ENCODE results near the gene HOXC6.

The HOXC6 gene

GRCh38 chr12:54016478-54016964, 11.7 kb upstream of the HOXC6 start:
- no peak for DNase-seq

DNA sequence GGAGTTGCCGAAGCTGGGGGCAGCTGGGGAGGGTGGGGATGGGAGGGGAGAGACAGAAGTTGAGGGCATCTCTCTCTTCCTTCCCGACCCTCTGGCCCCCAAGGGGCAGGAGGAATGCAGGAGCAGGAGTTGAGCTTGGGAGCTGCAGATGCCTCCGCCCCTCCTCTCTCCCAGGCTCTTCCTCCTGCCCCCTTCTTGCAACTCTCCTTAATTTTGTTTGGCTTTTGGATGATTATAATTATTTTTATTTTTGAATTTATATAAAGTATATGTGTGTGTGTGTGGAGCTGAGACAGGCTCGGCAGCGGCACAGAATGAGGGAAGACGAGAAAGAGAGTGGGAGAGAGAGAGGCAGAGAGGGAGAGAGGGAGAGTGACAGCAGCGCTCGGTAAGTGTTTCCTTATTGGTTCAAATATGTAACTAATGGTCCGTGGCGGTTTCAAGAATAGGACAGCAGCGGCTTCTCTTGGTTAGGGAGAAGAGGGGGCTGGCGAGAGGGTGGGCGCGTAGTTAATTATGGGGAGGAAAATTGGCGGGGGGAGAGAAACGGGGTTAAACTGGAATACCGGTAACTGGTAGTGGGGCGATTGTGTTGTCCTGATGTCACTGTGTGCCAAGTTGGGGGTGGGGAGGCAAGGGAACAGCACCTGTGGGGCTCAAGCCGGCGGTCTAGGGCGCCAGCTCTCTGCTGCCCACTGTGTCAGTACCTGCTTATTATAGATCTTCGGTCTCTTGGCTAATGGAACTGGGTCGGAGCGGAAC, 11.0 kb upstream of the HOXC6 start:
- DNase-seq = no peak

- DNase-seq = peak; percentile 89
Observed at GRCh38 chr12:54017878-54018467, 10.3 kb upstream of the HOXC6 start.

DNA sequence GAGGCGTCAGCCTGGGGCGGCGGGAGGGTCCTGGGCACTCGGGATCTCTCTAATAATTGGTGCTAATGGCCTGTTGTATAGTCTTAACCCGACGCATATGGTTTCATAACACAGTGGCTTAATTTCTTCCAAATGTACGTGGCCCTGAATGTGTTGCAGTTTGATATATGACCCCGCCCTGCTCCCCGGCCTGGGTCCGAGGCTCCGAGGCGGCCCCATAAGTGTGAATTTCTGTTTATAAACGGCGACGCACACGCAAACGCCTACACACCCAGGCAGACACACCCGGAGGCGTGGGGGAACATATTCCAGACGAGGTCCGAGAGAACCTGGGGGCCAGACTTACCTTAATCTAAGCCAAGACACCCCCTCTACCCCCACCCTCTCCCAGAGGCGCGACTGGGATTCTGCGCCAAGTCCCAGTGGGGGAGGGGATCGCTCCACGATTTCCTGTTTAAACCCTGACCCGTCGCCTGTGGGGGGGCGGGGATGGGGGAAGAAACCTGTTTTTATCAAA, 9.7 kb upstream of the HOXC6 start:
- no peak for DNase-seq

DNA sequence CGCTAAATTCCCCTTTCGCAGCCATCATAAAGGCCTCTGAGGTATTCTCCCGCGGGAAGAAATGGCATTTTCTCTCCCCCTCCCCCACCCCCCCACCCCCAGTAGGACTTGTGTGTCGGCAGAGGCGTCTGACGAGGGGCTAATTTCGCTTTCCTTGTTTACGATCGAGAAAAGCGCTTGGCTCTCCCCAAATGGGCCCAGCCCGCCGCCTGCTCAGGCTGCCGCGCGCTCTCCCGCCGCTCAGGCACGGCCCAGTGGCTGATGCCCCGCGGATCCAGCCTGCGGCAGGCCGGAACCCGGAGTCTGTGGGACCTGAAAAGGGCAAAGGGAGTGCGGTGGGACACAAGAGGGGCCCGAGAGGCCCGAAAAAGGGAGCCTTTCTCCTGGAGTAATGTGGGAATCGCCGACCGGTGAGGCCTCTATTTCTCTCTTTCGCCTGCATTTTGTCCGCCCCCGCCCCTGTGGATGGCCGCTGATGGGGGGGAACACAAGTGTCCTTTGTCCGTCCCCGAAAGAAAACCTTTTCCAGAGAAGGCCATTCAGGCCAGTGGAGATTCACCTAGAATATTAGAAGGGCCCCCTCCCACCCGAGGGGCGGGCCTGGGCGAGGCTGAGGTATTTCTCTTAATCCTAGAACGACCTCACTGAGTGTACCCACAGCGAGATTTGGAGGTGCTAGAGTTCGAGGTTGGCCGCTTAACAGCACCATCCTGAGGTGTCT, 9.0 kb upstream of the HOXC6 start:
- DNase-seq = no peak

DNA sequence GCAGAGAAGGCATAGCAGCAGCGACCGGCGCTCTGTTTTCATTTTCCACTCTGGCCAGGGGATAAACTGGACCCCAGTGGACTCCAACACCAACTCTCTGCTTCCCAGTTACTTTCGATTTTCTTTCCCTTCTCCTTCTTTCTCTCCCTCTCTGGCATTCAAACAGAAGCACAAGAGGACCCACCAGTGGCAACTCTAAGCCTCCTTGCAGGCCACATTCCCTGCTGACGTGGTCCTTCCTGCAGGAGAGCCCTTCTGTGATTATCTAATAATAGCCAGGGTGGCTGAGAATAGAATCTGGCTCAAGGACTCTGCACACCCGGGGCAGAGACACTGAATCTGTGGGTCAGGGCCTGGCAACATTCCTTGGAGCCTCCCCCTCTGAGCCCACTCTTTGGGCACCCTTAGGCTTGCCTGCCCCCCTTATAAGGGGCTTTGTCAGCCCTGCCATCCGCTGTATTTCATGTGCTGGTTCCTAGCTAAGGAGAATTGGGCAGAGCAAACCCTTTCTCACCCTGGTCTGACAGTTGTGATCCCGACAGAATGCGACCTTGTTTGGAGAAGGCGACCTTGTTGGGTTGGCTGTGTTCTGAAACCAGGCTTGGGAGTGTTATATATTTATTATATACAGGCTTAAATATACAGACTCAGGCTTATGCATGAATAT, 8.2 kb upstream of the HOXC6 start:
- no peak for DNase-seq

GRCh38 chr12:54020591-54021405, 7.4 kb upstream of the HOXC6 start:
- DNase-seq = no peak

- DNase-seq = no peak
Observed at GRCh38 chr12:54021432-54022013, 6.7 kb upstream of the HOXC6 start.

DNA sequence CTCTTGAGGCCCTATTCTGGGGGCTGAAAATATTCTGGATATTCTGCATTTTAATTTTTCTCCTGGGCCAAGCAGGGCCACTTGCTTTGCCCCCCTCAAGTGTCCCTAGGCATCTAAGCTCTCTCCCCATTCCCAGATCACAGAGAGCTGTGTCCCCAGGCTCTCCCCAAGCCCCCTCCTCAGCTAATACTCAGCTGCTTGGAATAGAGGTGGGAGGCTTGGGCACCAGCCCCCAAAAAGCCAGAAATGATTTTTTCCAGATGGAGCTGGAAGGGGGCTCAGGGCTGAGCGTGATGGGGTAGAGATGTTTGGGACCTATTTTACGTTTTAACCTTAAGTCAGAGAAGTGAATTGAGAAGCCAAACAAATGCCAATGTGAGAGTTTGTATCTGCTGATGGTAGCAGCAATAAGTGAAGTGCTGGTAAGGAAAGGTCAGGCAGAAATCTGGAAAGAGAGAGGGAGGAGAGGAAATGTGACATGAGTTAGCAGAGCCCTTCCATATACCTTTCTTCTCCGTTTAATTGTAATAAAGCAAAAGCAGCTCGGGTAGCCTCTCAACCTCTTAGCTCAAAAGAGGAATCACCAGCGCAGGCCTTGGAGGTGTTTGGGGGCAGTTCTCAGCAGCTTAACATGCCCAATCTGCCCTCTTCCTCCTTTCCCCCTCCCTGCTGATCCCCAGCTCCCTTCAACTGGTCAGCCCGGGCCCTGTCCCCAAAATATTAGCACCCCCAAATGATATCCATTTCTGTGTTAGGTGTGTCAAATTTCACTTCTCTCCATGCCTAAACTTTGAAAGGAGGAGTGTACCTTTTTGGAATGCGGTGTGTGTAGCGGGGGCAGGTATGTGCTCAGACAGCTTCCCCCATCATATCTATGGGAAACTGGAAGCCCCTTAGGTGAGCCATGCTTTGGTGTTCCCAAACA, 5.0 kb upstream of the HOXC6 start:
- DNase-seq = no peak

DNA sequence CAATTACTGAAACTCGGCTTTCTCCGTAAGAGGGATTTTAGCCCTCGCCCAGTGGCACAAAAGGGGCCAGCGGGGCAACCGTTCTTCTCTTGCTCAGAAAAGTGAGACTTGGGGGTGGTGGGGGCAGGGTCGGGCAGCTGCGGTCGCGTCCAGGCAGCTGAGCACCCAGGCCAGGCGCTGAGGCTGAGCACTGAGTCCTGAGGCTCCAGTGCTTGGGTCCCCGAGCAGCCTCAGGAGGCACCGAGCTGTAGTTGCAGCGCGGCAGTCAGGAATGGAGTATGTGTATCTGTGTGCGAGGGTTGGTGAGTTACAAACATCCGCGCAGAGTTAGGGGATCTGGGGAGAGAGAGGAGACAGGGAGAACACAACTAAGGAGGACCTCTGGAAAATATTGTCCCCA, 4.1 kb upstream of the HOXC6 start:
- DNase-seq = no peak

DNA sequence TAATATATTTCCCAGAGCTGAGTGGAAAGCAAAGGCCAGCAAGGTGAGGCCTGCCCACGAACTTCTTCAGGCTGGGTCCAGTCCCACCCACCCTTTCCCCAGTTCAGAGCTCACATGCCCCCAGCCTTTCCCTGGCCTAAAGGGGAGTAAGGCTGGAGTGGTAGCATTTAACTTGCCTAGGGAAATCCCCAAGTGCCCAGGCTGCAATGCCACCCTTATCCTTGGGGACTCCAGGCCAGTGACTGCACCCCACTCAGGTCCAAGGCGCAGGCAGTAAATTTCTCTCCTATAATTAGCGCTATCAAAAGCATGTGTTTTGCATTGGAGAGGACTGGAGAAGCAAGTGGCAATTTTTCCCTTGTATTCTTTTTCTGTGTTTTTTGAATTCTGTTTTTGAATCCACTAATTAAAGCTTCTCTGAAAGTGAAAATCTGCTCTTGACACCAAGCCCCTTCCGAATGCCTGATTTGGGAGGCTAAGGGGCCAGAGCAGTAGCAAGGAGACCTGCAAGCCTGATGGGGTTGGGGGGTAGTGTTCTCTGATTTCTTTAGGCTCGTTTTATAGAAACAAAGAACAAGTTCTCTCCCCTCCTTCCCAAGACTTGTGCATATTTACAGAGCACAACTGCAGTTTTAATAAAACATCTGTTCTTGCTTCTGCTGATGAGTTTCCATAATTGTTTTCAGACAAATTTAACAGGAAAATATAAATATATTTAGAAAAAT, 3.5 kb upstream of the HOXC6 start:
- DNase-seq = no peak

- DNase-seq = no peak
Observed at GRCh38 chr12:54025499-54026405, 2.5 kb upstream of the HOXC6 start.

GRCh38 chr12:54026640-54027441, 1.4 kb upstream of the HOXC6 start:
- no peak for DNase-seq

DNA sequence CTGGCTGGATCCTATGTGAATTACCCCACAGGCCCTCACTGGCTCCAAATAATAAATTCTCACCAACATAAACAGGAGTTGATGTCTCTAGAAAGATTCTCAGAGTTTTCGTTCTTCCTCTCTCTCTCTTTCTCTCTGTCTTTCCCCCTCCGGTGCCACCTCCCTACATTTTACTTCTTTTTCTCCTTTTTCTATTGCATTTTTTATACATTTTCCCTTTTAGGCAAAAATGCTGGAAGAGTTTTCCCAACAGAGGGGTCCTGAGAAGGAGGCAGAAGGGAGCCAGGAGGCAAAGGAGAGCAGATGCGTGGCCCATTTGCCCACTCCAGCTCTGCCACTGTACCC, 826 bp upstream of the HOXC6 start:
- no peak for DNase-seq

GRCh38 chr12:54029529-54030441, 1.5 kb downstream of the HOXC6 start:
- DNase-seq = no peak

DNA sequence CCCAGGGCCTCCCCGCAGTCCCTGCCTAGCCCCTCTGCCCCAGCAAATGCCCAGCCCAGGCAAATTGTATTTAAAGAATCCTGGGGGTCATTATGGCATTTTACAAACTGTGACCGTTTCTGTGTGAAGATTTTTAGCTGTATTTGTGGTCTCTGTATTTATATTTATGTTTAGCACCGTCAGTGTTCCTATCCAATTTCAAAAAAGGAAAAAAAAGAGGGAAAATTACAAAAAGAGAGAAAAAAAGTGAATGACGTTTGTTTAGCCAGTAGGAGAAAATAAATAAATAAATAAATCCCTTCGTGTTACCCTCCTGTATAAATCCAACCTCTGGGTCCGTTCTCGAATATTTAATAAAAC, 2.2 kb downstream of the HOXC6 start:
- no peak for DNase-seq

GRCh38 chr12:54030889-54031471, 2.7 kb downstream of the HOXC6 start:
- DNase-seq = no peak
